Gastrocnemius medialis (tissue), 4 donors: ENCODE results near the gene CLEC14A. TPM values are rescaled to one million over a fixed set of nuclear protein-coding genes. Genes with fewer than 3 reads are reported as not detected.
A peak's percentile ranks its signal among the peaks of the same experiment; 100 is the strongest.

ENCODE experiments used
- ATAC-seq, 2 donors: fragments of 150-250 bp; one replicate each; pipeline ENCODE4 v1.9.1; 2016
- DNase-seq, 2 donors: peaks; one replicate each; pipeline ENCODE4 v3.0.0-alpha.2; 2019
- H3K27ac ChIP-seq, 4 donors: fragments of 200-600 bp; sonication (generic); 1 replicate in 1 of 4; 2 replicates in 3 of 4; pipeline ENCODE4 v1.5.1; 2016 to 2018; ENCODE audit warnings: mild to moderate bottlenecking in 2 of 4, moderate library complexity in 1 of 4
- H3K27me3 ChIP-seq, 3 donors: fragments of 200-600 bp; sonication (generic) in 2 of 3; 1 replicate in 1 of 3; 2 replicates in 2 of 3; pipeline versions ENCODE4 v1.5.1 to v1.6.0; 2016 to 2019; ENCODE audit warnings: mild to moderate bottlenecking in 1 of 3, moderate library complexity in 1 of 3
- H3K36me3 ChIP-seq, 2 donors: fragments of 200-600 bp; sonication (generic) in 1 of 2; one replicate each; pipeline ENCODE4 v1.5.1; 2017 to 2018
- H3K4me1 ChIP-seq, 2 donors: fragments of 200-600 bp; sonication (generic) in 1 of 2; one replicate each; pipeline ENCODE4 v1.5.1; 2016 to 2017; ENCODE audit warnings: mild to moderate bottlenecking in 2 of 2
- H3K4me3 ChIP-seq, 4 donors: fragments of 200-600 bp; sonication (generic) in 3 of 4; 1 replicate in 1 of 4; 2 replicates in 3 of 4; pipeline ENCODE4 v1.5.1; 2016 to 2019; ENCODE audit warnings: mild to moderate bottlenecking in 2 of 4
- H3K9me3 ChIP-seq, 3 donors: fragments of 200-600 bp; sonication (generic) in 2 of 3; 1 replicate in 1 of 3; 2 replicates in 2 of 3; pipeline ENCODE4 v1.5.1; 2016 to 2019
- CTCF ChIP-seq, 5 experiments: fragments of 450-650 bp in 3 of 5; fragments of 200-600 bp in 2 of 5; sonication (generic) in 2 of 5; IDR thresholded peaks in 4 of 5; conservative IDR thresholded peaks in 1 of 5; 1 replicate in 4 of 5; 2 replicates in 1 of 5; pipeline ENCODE4 v1.5.1; 2016 to 2019; ENCODE audit warnings: antibody characterized with exemption in 5 of 5, mild to moderate bottlenecking in 3 of 5, moderate library complexity in 3 of 5
- POLR2A ChIP-seq, 2 donors: fragments of 450-650 bp; IDR thresholded peaks; one replicate each; pipeline ENCODE4 v1.6.1; 2017; ENCODE audit warnings: antibody characterized with exemption in 2 of 2, mild to moderate bottlenecking in 2 of 2, moderate library complexity in 2 of 2
- in situ Hi-C, 4 donors: fragments of 200-750 bp; cut with MboI; loops; one replicate each; pipeline versions ENCODE4 v1.15.0 to v1.8.0; 2017; ENCODE audit warnings: low sequenced_read_pairs in 4 of 4
- intact Hi-C: fragments of 100-400 bp; cut with DNase I; formaldehyde crosslinking; loops from one replicate; pipeline ENCODE4 v1.15.1; 2023; ENCODE audit warnings: low total_unique reads
- total RNA-seq, 4 donors: library from RNA; depleted of rRNA; stranded (reverse); fragments of >200 nt; gene quantifications; one replicate each; pipeline versions ENCODE4 v1.1.0 to v1.2.3, GENCODE V29; 2016

Gene CLEC14A
- total RNA-seq, 4 donors from 2014 or later: 21.2 to 68.6 (median 29.1) TPM

- Histone ChIP-seq H3K4me1 (peaks cover 4 to 23% of the 10 kb centered on the region in 2 donors), H3K9me3 (no peaks in the 10 kb centered on the region), H3K27ac (no peak overlapping the region), H3K27me3 (peaks cover 8 to 56% (median 35%) of the 10 kb centered on the region in 3 donors), H3K4me3 (peak overlapping the region; percentile 35 to 56 (median 50)), H3K36me3 (no peaks in the 10 kb centered on the region)
- ATAC-seq (no peak), DNase-seq (no peak)
- TF ChIP-seq POLR2A (IDR thresholded peaks at IDR 0.05) (no peak), CTCF (IDR thresholded peaks at IDR 0.05 in 4 of 5, conservative IDR thresholded peaks at IDR 0.05 in 1 of 5) (no peak)
- in situ Hi-C loops (no loop called here), intact Hi-C loops (no loop called here)
Measured at GRCh38 chr14:38211255-38211735, 44.6 kb downstream of the CLEC14A start.

- H3K4me1 ChIP-seq: peaks cover 4 to 23% of the 10 kb centered on the region in 2 donors
- in situ Hi-C loops: no loop called here
- no peak overlapping the region for H3K27ac ChIP-seq
- H3K27me3 ChIP-seq: peaks cover 8 to 56% (median 35%) of the 10 kb centered on the region in 3 donors
- intact Hi-C loops: no loop called here
- peak overlapping the region; percentile 35 to 56 (median 50) for H3K4me3 ChIP-seq
- ATAC-seq (peak in 1 of 2 donors; percentile 47), DNase-seq (no peak)
- no peak for TF ChIP-seq POLR2A (IDR thresholded peaks at IDR 0.05)
- no peak for TF ChIP-seq CTCF (IDR thresholded peaks at IDR 0.05 in 4 of 5, conservative IDR thresholded peaks at IDR 0.05 in 1 of 5)
- no peaks in the 10 kb centered on the region for H3K36me3 ChIP-seq
- no peaks in the 10 kb centered on the region for H3K9me3 ChIP-seq
Measured at GRCh38 chr14:38210587-38211216, 45.2 kb downstream of the CLEC14A start.

GRCh38 chr14:38209572-38210557, 46.0 kb downstream of the CLEC14A start:
- intact Hi-C loops: no loop called here
- DNase-seq: no peak

More at GRCh38 chr14:38209572-38210557, 46.0 kb downstream of the CLEC14A start:
- H3K4me1 ChIP-seq: peaks cover 4 to 23% of the 10 kb centered on the region in 2 donors
- H3K9me3 ChIP-seq: no peaks in the 10 kb centered on the region
- H3K27me3 ChIP-seq: peaks cover 8 to 56% (median 35%) of the 10 kb centered on the region in 3 donors
- H3K27ac ChIP-seq: no peak overlapping the region
- in situ Hi-C loops: no loop called here
- no peak for ATAC-seq
- peak overlapping the region; percentile 35 to 56 (median 50) for H3K4me3 ChIP-seq
- no peaks in the 10 kb centered on the region for H3K36me3 ChIP-seq
- TF ChIP-seq CTCF (IDR thresholded peaks at IDR 0.05 in 4 of 5, conservative IDR thresholded peaks at IDR 0.05 in 1 of 5) (no peak), POLR2A (IDR thresholded peaks at IDR 0.05) (no peak)
